ENCODE data around the gene CCNT1.
A peak's percentile ranks its signal among the peaks of the same experiment; 100 is the strongest.
"Not testable (repeated sequence)": the region's sequence is repeated elsewhere in the genome, so short reads cannot be mapped to it uniquely, and the experiment has no call there.

The CCNT1 gene

DNA sequence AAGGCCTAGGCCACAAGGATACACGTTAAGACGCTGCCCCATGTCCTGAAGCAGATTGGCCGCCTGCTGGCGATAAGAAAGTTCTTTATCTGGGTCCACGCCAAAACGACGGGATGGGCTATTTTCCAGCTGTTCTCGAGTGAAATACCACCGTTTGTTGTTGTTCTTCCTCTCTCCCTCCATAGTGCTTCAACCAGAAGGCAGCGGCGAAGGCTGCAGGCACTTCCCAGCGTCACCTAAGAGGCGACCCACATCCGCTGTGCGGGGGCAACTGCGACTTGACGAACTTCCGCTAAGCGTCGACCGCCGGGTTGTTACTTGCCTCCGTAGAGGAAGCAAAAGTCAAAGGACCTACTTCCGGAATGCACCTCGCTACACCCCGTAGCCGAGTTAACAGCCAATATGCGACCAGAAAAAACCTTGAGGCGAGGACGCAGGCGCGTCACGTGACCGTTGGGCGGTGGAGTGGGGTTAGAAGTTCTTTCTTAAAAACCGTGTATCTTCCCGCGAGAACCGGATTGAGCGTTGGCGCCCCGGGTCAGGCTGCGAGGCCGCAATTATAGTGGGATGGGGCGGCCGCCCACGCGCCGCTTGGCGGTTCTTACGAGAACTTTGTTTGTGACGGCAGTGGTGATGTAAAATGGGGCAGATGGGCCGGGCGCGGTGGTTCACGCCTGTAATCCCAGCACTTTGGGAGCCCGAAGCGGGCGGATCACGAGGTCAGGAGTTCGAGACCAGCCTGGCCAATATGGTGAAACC, at the start of gene CCNT1:
Gene CCNT1, minus strand, starts transcription at position 215 of the 759 bp plus-strand sequence. Its CDS starts 32 bp downstream, at position 183.
- peak; percentile 99 for DNase-seq

DNA sequence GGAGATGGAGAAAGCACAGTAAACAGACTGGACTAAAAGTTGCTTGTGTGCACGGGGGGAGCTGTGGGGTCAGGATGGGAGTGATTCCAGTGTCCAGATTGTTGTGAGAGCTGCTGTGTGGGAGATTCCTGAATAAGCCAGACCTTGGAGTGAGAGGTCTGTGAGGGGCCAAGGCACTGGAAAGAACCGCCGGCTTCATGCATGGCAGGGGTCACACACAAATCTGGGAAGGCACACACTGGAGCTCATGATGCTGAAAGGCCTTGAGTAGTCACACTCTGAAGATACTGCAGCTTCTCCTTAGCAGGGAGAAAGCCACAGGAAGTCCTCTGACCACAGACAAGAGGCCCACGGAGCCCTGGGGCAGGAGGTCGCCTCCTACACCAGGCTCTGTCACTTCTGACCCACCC, 49.3 kb upstream of the CCNT1 start:
- DNase-seq = no peak

GRCh38 chr12:48764521-48764920, 48.0 kb upstream of the CCNT1 start:
- DNase-seq = no peak

DNA sequence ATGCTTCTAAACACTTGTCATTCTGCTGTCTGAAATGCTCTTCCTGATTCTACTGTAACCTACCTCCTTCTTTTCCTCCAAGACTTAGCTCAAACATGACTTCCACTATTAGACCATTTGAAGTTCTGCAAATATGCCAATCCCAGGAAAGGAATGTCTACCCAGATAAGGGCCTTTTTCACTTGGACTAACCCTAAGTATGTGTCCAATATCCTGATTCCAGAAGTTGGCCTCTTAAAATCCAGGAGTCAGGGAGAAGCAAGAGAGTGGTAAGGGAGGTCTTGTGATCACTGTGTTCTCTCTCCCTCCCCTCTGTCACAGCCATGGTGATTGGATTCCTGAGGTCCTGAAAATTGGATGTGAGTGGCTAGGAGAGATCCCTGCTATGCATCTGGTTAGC, 42.2 kb upstream of the CCNT1 start:
- DNase-seq = no peak

- DNase-seq = no peak
Observed at GRCh38 chr12:48758186-48758585, 41.7 kb upstream of the CCNT1 start.

DNA sequence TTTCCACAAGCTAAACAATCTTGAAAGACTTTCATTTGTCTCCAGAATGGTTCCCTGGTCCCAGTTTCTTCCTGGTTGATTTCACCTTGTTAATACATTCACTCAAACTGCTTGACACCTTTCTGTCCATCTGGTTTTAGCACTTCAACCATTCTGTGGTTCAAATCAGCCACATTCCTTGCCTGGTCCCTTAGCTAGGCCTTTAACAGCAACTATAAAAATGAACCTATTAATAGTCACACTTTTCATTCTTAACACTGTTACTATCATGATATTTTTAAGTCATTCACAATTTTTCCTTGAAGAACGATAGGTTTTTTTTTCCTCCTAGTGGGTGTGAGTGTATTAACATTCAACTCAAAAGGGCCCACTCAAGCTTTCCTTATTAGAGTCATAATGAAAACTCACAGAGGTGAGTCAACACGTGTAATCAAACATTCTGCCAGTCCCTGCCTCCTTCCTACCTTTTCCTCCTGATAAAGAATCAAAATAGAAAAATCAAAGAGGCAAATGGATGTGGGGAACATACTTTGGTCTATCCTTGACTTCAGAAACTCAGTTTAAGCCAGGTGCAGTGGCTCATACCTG, 34.4 kb upstream of the CCNT1 start:
- DNase-seq = no peak

DNA sequence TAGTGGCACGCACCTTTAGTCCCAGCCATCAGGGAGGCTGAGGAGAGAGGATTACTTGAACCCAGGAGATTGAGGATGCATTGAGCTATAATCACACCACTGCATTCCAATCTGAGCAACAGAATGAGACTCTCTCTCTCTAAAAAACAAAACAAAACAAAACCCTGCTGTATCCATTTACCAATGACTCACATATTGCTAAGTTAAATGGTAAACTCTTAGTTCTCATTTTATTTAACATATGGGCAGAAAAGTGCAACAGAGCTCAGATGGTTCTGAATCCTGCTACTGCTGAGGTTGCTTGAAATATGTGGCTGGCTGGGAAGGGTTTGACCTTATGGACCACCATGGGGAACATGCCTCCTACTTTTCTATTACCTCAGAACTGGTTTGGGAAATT, 33.7 kb upstream of the CCNT1 start:
- no peak for DNase-seq

GRCh38 chr12:48744251-48745008, 27.9 kb upstream of the CCNT1 start:
- no peak for DNase-seq

GRCh38 chr12:48739618-48740269, 23.2 kb upstream of the CCNT1 start:
- no peak for DNase-seq

DNA sequence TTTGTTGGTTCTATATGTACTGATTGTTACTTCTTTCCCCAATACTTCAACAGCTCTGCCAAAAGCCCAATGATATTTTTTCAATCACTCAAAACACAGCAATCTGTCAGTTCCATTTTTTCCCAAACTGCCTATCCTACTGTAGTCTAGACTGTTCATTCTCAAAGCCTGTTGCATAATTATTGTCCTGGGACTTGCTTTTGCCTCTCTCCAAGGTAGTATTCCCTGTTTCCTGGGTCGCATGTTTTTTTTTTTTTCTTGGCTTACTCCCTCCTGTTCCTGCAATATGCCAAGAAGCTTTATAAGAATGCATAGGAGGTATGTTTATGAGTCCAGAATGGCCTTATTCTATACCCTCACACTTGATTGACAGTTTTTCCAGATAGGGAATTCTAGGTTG, 19.9 kb upstream of the CCNT1 start:
- DNase-seq = no peak

DNA sequence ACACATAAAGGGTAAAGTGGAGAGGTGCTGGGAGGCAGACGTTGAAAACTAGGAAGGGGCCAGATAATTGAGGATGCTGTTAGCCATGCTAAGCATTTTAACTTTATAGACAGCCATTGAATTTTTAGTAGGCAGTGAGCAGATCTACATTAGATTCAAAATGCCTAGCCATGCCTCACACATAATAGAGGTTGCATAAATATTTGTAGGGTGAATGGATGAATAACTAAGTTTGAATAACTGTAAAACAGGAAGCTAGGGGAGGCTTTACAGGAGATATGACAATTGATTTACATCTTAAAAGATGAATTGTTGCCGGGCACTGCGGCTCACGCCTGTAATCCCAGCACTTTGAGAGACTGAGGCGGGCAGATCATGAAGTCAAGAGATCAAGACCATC, 12.3 kb upstream of the CCNT1 start:
- no peak for DNase-seq

DNA sequence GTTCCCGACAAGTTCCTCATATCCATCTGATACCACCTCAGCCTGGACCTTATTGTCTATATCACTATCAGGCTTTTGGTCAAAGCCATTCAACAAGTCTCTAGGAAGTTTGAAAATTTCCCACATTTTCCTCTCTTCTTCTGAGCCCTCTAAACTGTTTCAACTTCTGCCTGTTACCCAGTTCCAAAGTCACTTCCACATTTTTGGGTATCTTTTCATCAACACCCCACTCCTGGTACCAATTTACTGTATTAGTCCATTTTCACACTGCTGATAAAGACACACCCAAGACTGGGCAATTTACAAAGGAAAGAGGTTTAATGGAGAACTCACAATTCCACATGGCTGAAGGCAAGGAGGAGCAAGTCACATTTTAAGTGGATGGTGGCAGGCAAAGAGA, 4.2 kb upstream of the CCNT1 start:
- not testable (repeated sequence) for DNase-seq

DNA sequence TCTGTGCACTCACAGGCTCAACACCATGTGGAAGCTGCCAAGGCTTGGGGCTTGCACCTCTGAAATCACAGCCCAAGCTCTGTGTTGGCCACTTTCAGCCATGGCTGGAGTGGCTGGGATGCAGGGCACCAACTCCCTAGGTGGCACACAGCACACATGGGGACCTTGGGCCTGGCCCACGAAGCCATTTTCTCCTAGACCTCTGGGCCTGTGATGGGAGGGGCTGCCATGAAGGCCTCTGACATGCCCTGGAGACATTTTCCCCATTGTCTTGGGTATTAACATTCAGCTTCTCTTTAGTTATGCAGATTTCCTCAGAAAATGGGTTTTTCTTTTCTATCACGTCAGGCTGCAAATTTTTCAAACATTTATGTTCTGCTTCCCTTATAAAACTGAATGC, 3.7 kb upstream of the CCNT1 start:
- DNase-seq = not testable (repeated sequence)

GRCh38 chr12:48719002-48719401, 2.5 kb upstream of the CCNT1 start:
- DNase-seq = not testable (repeated sequence)

- DNase-seq = no peak
Observed at GRCh38 chr12:48717252-48717695, 767 bp upstream of the CCNT1 start.

- no peak for DNase-seq
Observed at GRCh38 chr12:48716168-48716492, 377 bp downstream of the CCNT1 start.

GRCh38 chr12:48712209-48712608, 4.3 kb downstream of the CCNT1 start:
- DNase-seq = no peak

GRCh38 chr12:48698822-48699221, 17.7 kb downstream of the CCNT1 start:
- not testable (repeated sequence) for DNase-seq

- DNase-seq = no peak
Observed at GRCh38 chr12:48696626-48697025, 19.9 kb downstream of the CCNT1 start.

- no peak for DNase-seq
Observed at GRCh38 chr12:48695859-48696258, 20.6 kb downstream of the CCNT1 start.

- DNase-seq = no peak
Observed at GRCh38 chr12:48694038-48694437, 22.5 kb downstream of the CCNT1 start.

DNA sequence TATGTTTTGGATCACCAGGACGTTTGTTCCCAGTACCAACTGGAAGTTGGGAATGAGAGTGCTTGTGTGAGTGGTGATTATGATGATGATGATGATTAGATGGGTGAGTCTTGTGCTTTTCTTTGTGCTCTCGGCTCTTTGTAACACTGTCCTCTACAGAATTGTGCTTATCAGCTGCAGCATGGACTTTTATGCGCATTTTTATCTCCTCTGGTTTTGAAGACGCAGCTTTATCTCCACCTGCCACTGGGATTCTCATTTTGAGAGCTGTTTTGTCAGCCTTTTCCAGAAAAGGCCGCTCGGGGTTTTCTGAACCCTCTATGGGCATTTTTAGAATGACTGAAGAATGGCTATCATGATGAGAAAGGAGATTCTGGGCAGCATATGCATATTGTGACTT, 22.9 kb downstream of the CCNT1 start:
- DNase-seq = no peak

DNA sequence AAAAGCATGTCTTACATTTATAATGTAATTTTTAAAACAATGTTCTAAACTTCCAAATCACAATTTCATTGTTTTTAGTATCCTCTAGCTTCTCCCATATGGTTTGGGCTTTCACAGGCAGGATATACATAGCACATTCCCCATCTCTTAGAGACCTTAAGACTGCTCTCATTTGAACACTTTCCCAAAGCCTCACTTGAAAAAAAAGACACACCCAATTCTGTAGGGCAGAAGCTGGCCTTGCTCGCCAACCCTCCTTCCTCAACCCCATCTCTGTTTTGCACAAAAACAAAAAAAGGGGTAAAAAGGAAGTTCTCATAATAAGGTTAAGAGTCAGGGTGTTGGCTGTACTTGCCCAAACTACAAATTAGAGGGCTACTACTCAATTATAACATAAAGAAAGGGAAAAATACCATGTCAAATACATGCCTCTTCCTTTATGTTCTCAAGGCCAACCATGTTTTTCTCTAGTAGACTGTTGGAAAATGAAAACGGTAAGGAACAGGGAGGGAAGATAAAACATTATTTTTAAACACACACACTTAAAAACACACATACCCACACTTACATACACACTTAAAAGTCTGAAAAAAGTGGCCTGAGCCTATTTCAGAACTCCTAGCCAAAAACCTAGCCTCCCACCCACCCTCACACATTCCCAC, 24.6 kb downstream of the CCNT1 start:
- DNase-seq = no peak

All from midbrain (tissue), 1 donor.